Activated T-helper 2 cell treated with anti-CD3 and anti-CD28 coated beads, Interferon-gamma antibody, Interleukin-2, Interleukin-4, amounts not matched to agents 10 μg/mL and 5 μg/mL and 100 μg/mL, durations not matched to agents 14 hours and 24 hours and 36 hours (primary cell): ENCODE results near the gene ADA. TPM values are rescaled to one million over a fixed set of nuclear protein-coding genes. Genes with fewer than 3 reads are reported as not detected.
"Not testable (repeated sequence)": the region's sequence is repeated elsewhere in the genome, so short reads cannot be mapped to it uniquely, and the experiment has no call there.

Experiments
- DNase-seq: peaks from one replicate; pipeline ENCODE4 v3.0.0; 2021; ENCODE audit warnings: low spot score
- H3K27ac Mint-ChIP-seq: one replicate; pipeline ENCODE4 v1.8.0; 2021; ENCODE audit warnings: mixed read lengths
- H3K27me3 Mint-ChIP-seq: one replicate; pipeline ENCODE4 v1.8.0; 2021; ENCODE audit warnings: low read depth, mixed read lengths
- H3K36me3 Mint-ChIP-seq: one replicate; pipeline ENCODE4 v1.8.0; 2021; ENCODE audit warnings: low read depth, mixed read lengths
- H3K4me1 Mint-ChIP-seq: one replicate; pipeline ENCODE4 v1.8.0; 2021; ENCODE audit warnings: low read depth, mixed read lengths
- H3K4me3 Mint-ChIP-seq: one replicate; pipeline ENCODE4 v1.8.0; 2021; ENCODE audit warnings: low read depth, mild to moderate bottlenecking, moderate library complexity, mixed read lengths
- H3K9me3 Mint-ChIP-seq: one replicate; pipeline ENCODE4 v1.8.0; 2021; ENCODE audit warnings: mixed read lengths
- intact Hi-C: fragments of 100-400 bp; cut with micrococcal nuclease; formaldehyde crosslinking; loops from one replicate; pipeline ENCODE4 v1.15.1; 2023
- total RNA-seq: library from RNA; stranded (reverse); gene quantifications from 2 replicates; pipeline ENCODE4 v1.2.3, GENCODE V29; 2022

Gene ADA
- total RNA-seq, 1 donor from 2014 or later = 33.3 TPM

- no peak overlapping the region for H3K27ac Mint-ChIP-seq
- intact Hi-C loops = no loop called here
These were observed 38.3 kb upstream of the ADA start for GRCh38 chr20:44689809-44690208.

GRCh38 chr20:44688053-44688625 lies 36.6 kb upstream of the ADA start:
- Mint-ChIP-seq H3K4me3 (no peak overlapping the region), H3K27ac (no peak overlapping the region), H3K27me3 (peaks cover 6% of the 10 kb centered on the region), H3K9me3 (peaks cover 13% of the 10 kb centered on the region), H3K36me3 (no peaks in the 10 kb centered on the region), H3K4me1 (peaks cover 5% of the 10 kb centered on the region)
- intact Hi-C loops = no loop called here
- DNase-seq = no peak

More at GRCh38 chr20:44689809-44690208, 38.3 kb upstream of the ADA start:
- Mint-ChIP-seq H3K9me3 (peaks cover 13% of the 10 kb centered on the region), H3K4me3 (no peak overlapping the region), H3K4me1 (peaks cover 5% of the 10 kb centered on the region), H3K27me3 (peaks cover 6% of the 10 kb centered on the region), H3K36me3 (no peaks in the 10 kb centered on the region)
- DNase-seq = no peak

- H3K27ac Mint-ChIP-seq = no peak overlapping the region
- peaks cover 8% of the 10 kb centered on the region for H3K9me3 Mint-ChIP-seq
- H3K36me3 Mint-ChIP-seq = no peaks in the 10 kb centered on the region
- H3K27me3 Mint-ChIP-seq = peaks cover 6% of the 10 kb centered on the region
- H3K4me3 Mint-ChIP-seq = no peak overlapping the region
- peaks cover 5% of the 10 kb centered on the region for H3K4me1 Mint-ChIP-seq
- intact Hi-C loops = no loop called here
- DNase-seq = no peak
These were observed 35.4 kb upstream of the ADA start for GRCh38 chr20:44686934-44687333.

- Mint-ChIP-seq H3K4me1 (peaks cover 5% of the 10 kb centered on the region), H3K36me3 (no peaks in the 10 kb centered on the region), H3K27me3 (peaks cover 5% of the 10 kb centered on the region), H3K27ac (no peak overlapping the region), H3K9me3 (no peaks in the 10 kb centered on the region), H3K4me3 (no peak overlapping the region)
- intact Hi-C loops = loop anchor here (5.0 kb wide), 1 partner anchor 42 kb away; no protein-coding TSS in a partner anchor
- no peak for DNase-seq
These were observed 32.8 kb upstream of the ADA start for GRCh38 chr20:44684047-44684967.

- intact Hi-C loops = loop anchor here (5.0 kb wide), 1 partner anchor 41 kb away; no protein-coding TSS in a partner anchor
- peaks cover 5% of the 10 kb centered on the region for H3K4me1 Mint-ChIP-seq
- peaks cover 5% of the 10 kb centered on the region for H3K27me3 Mint-ChIP-seq
- DNase-seq = peak; percentile 28
- no peaks in the 10 kb centered on the region for H3K36me3 Mint-ChIP-seq
- H3K9me3 Mint-ChIP-seq = no peaks in the 10 kb centered on the region
- no peak overlapping the region for H3K4me3 Mint-ChIP-seq
- H3K27ac Mint-ChIP-seq = no peak overlapping the region
These were observed 32.0 kb upstream of the ADA start for GRCh38 chr20:44683263-44684046.

- intact Hi-C loops = loop anchor here (5.0 kb wide), 1 partner anchor 40 kb away; no protein-coding TSS in a partner anchor
These were observed 30.5 kb upstream of the ADA start for GRCh38 chr20:44681796-44682566.

GRCh38 chr20:44678990-44679611 lies 27.6 kb upstream of the ADA start:
- intact Hi-C loops = no loop called here
- no peak overlapping the region for H3K4me3 Mint-ChIP-seq
- no peaks in the 10 kb centered on the region for H3K36me3 Mint-ChIP-seq
- H3K4me1 Mint-ChIP-seq = no peaks in the 10 kb centered on the region
- H3K27me3 Mint-ChIP-seq = no peaks in the 10 kb centered on the region
- H3K27ac Mint-ChIP-seq = no peak overlapping the region
- DNase-seq = no peak
- no peaks in the 10 kb centered on the region for H3K9me3 Mint-ChIP-seq

More at GRCh38 chr20:44681796-44682566, 30.5 kb upstream of the ADA start:
- peaks cover 5% of the 10 kb centered on the region for H3K4me1 Mint-ChIP-seq
- H3K4me3 Mint-ChIP-seq = no peak overlapping the region
- no peaks in the 10 kb centered on the region for H3K9me3 Mint-ChIP-seq
- DNase-seq = no peak
- H3K36me3 Mint-ChIP-seq = no peaks in the 10 kb centered on the region
- peaks cover 2% of the 10 kb centered on the region for H3K27me3 Mint-ChIP-seq
- H3K27ac Mint-ChIP-seq = no peak overlapping the region

- Mint-ChIP-seq H3K9me3 (no peaks in the 10 kb centered on the region), H3K27me3 (no peaks in the 10 kb centered on the region), H3K27ac (no peak overlapping the region), H3K4me1 (no peaks in the 10 kb centered on the region), H3K36me3 (no peaks in the 10 kb centered on the region), H3K4me3 (no peak overlapping the region)
- intact Hi-C loops = no loop called here
- no peak for DNase-seq
These were observed 26.7 kb upstream of the ADA start for GRCh38 chr20:44678242-44678641.

GRCh38 chr20:44672318-44672902 lies 20.9 kb upstream of the ADA start:
- H3K27ac Mint-ChIP-seq, H3K9me3 Mint-ChIP-seq, DNase-seq, H3K4me3 Mint-ChIP-seq, intact Hi-C loops, H3K27me3 Mint-ChIP-seq, H3K36me3 Mint-ChIP-seq: not testable (repeated sequence)
- H3K4me1 Mint-ChIP-seq = peaks cover 27% of the 10 kb centered on the region

GRCh38 chr20:44671541-44671940 lies 20.0 kb upstream of the ADA start:
- H3K27me3 Mint-ChIP-seq, H3K36me3 Mint-ChIP-seq, H3K9me3 Mint-ChIP-seq, intact Hi-C loops: not testable (repeated sequence)
- DNase-seq = peak; percentile 62
- peak overlapping the region; percentile 67 for H3K4me3 Mint-ChIP-seq
- H3K4me1 Mint-ChIP-seq = peaks cover 27% of the 10 kb centered on the region
- peak overlapping the region; percentile 28 for H3K27ac Mint-ChIP-seq

- H3K27me3 Mint-ChIP-seq, intact Hi-C loops, H3K36me3 Mint-ChIP-seq, DNase-seq, H3K27ac Mint-ChIP-seq, H3K9me3 Mint-ChIP-seq: not testable (repeated sequence)
- H3K4me3 Mint-ChIP-seq = peak overlapping the region; percentile 67
- peaks cover 27% of the 10 kb centered on the region for H3K4me1 Mint-ChIP-seq
These were observed 19.4 kb upstream of the ADA start for GRCh38 chr20:44670851-44671250.
